Ovary (tissue), 3 donors: ENCODE measurements around the gene DOCK2.

Experiments
- CTCF ChIP-seq, 3 donors: fragments of 450-650 bp in 2 of 3; fragments of 200-600 bp in 1 of 3; IDR thresholded peaks; one replicate each; pipeline versions ENCODE4 v1.5.1 to v1.8.0; 2016 to 2022; ENCODE audit warnings: antibody characterized with exemption in 3 of 3, mild to moderate bottlenecking in 1 of 3
- POLR2A ChIP-seq: fragments of 450-650 bp; IDR thresholded peaks from one replicate; pipeline ENCODE4 v1.6.1; 2017; ENCODE audit warnings: antibody characterized with exemption, mild to moderate bottlenecking, moderate library complexity
- donor health status: DM: no; HTN: no; CAD: no.

- TF ChIP-seq CTCF (IDR thresholded peaks at IDR 0.05) (no peak), POLR2A (no peak)
Measured at GRCh38 chr5:170112876-170113521, 475.9 kb downstream of the DOCK2 start.
